ENCODE data around the gene CORO2B.

CORO2B gene

GRCh38 chr15:68687136-68687735 is 108.4 kb downstream of the CORO2B start:
- H3K4me3 ChIP-seq (ENCODE audit: low read depth, low read length), result no peak overlapping the region
- no peak for DNase-seq (ENCODE audit: low read depth)
- no peak for TF ChIP-seq CTCF (conservative IDR thresholded peaks at IDR 0.05; ENCODE audit: low read depth, low read length)

- no peak for TF ChIP-seq CTCF (conservative IDR thresholded peaks at IDR 0.05; ENCODE audit: low read depth, low read length)
- no peak for DNase-seq (ENCODE audit: low read depth)
- no peak overlapping the region for H3K4me3 ChIP-seq (ENCODE audit: low read depth, low read length)
Measured at GRCh38 chr15:68691705-68692104, 112.9 kb downstream of the CORO2B start.

GRCh38 chr15:68693071-68693470 is 114.3 kb downstream of the CORO2B start:
- H3K4me3 ChIP-seq (ENCODE audit: low read depth, low read length), result no peak overlapping the region
- no peak for TF ChIP-seq CTCF (conservative IDR thresholded peaks at IDR 0.05; ENCODE audit: low read depth, low read length)
- peak; percentile 33 for DNase-seq (ENCODE audit: low read depth)

- no peak overlapping the region for H3K4me3 ChIP-seq (ENCODE audit: low read depth, low read length)
- no peak for TF ChIP-seq CTCF (conservative IDR thresholded peaks at IDR 0.05; ENCODE audit: low read depth, low read length)
- no peak for DNase-seq (ENCODE audit: low read depth)
Measured at GRCh38 chr15:68694111-68694510, 115.3 kb downstream of the CORO2B start.

- TF ChIP-seq CTCF (conservative IDR thresholded peaks at IDR 0.05; ENCODE audit: low read depth, low read length), result no peak
- H3K4me3 ChIP-seq (ENCODE audit: low read depth, low read length), result no peak overlapping the region
- no peak for DNase-seq (ENCODE audit: low read depth)
Measured at GRCh38 chr15:68695061-68695595, 116.3 kb downstream of the CORO2B start.

GRCh38 chr15:68696414-68697363 is 117.9 kb downstream of the CORO2B start:
- DNase-seq (ENCODE audit: low read depth), result no peak
- H3K4me3 ChIP-seq (ENCODE audit: low read depth, low read length), result no peak overlapping the region
- no peak for TF ChIP-seq CTCF (conservative IDR thresholded peaks at IDR 0.05; ENCODE audit: low read depth, low read length)

All from choroid plexus epithelial cell (primary cell).